Loucy (cell line): ENCODE data around the gene KATNAL2.

Experiments
- H2AFZ ChIP-seq: fragments of 200-600 bp; sonication (generic); 2 replicates; pipeline ENCODE4 v1.6.0; 2016; ENCODE audit warnings: antibody characterized with exemption, mild to moderate bottlenecking, low read length, moderate library complexity
- H3F3A ChIP-seq: fragments of 200-600 bp; 2 replicates; pipeline ENCODE4 v1.6.0; 2016; ENCODE audit warnings: antibody characterized with exemption, low read depth, mild to moderate bottlenecking
- H3K27me3 ChIP-seq: fragments of 200-600 bp; sonication (generic); 2 replicates; pipeline ENCODE4 v1.6.1; 2014; ENCODE audit warnings: low read length, mild to moderate bottlenecking; ENCODE audit not compliant: insufficient read depth, poor library complexity, severe bottlenecking
- H3K36me3 ChIP-seq: fragments of 200-600 bp; sonication (generic); 2 replicates; pipeline ENCODE4 v1.6.1; 2016; ENCODE audit warnings: low read length; ENCODE audit not compliant: insufficient read depth
- H3K4me1 ChIP-seq: fragments of 200-600 bp; sonication (generic); 2 replicates; pipeline ENCODE4 v1.5.1; 2014; ENCODE audit warnings: low read length, mild to moderate bottlenecking; ENCODE audit not compliant: insufficient read depth, poor library complexity, severe bottlenecking
- H3K4me2 ChIP-seq: fragments of 200-600 bp; sonication (generic); 2 replicates; pipeline ENCODE4 v1.6.0; 2014; ENCODE audit warnings: antibody characterized with exemption, low read length, low read depth, mild to moderate bottlenecking; ENCODE audit not compliant: poor library complexity, severe bottlenecking
- H3K4me3 ChIP-seq: fragments of 200-600 bp; sonication (generic); 2 replicates; pipeline ENCODE4 v1.5.1; 2014; ENCODE audit warnings: low read length, mild to moderate bottlenecking, mixed read lengths; ENCODE audit not compliant: poor library complexity, severe bottlenecking
- H3K79me2 ChIP-seq: fragments of 200-600 bp; sonication (generic); 2 replicates; pipeline ENCODE4 v1.6.1; 2014; ENCODE audit warnings: low read length; ENCODE audit not compliant: insufficient read depth
- H3K9ac ChIP-seq: fragments of 200-600 bp; sonication (generic); 2 replicates; pipeline ENCODE4 v1.6.0; 2014; ENCODE audit warnings: mild to moderate bottlenecking, low read depth, low read length, moderate library complexity; ENCODE audit not compliant: poor library complexity, severe bottlenecking
- H3K9me2 ChIP-seq: fragments of 200-600 bp; sonication (generic); replicated peaks from 2 replicates; pipeline ENCODE4 v1.6.1; 2016; ENCODE audit warnings: low read depth, low read length, mixed read lengths
- H3K9me3 ChIP-seq: fragments of 200-600 bp; sonication (generic); 2 replicates; pipeline ENCODE4 v1.6.1; 2014; ENCODE audit warnings: mild to moderate bottlenecking, antibody characterized with exemption, low read length, low read depth; ENCODE audit not compliant: insufficient read depth
- H4K20me1 ChIP-seq: fragments of 200-600 bp; sonication (generic); 2 replicates; pipeline ENCODE4 v1.6.0; 2014; ENCODE audit warnings: antibody characterized with exemption, low read length, mild to moderate bottlenecking; ENCODE audit not compliant: insufficient read depth, poor library complexity, severe bottlenecking
- CTCF ChIP-seq: fragments of 200-600 bp; sonication (generic); conservative IDR thresholded peaks from 2 replicates; pipeline ENCODE4 v1.5.1; 2014; ENCODE audit warnings: mild to moderate bottlenecking, antibody characterized with exemption, low read length
- EZH2phosphoT487 ChIP-seq: fragments of 200-600 bp; IDR thresholded peaks from 2 replicates; pipeline ENCODE4 v1.6.1; 2018; ENCODE audit warnings: antibody characterized with exemption, mild to moderate bottlenecking, moderate library complexity, borderline replicate concordance

Gene KATNAL2

DNA sequence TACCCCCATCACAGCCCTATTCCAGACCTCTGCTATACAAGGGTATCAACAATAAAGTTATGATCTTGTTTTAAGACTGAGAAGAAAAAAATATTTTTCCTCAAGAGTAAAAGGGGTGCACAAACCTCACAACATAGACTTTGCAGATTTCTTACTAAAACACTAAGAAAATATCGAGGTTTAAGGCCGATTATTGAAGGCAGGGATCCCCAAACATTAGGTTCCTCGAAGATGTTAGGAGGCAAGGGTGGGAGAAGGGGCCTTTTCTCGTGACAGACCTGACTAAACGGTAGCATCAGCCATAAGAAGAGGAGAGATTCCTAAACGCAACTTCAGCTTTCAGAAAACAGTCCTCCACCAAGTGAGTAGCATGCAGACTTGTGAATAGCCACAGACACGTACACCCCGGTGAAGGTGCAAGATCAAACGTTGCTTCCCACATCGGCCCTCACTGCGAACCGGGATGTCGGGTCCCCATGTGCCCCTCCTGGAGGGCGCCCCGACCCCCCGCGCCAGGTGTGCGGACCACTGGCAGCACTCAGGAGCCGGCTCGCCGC, 773 bp upstream of the KATNAL2 start:
- H3K4me3 ChIP-seq: peak overlapping the region; percentile 90
- H3K9me3 ChIP-seq: no peaks in the 10 kb centered on the region
- peaks cover 44% of the 10 kb centered on the region for H4K20me1 ChIP-seq
- H3K36me3 ChIP-seq: no peaks in the 10 kb centered on the region
- peak overlapping the region; percentile 97 for H3K9ac ChIP-seq
- H3K4me2 ChIP-seq: peak overlapping the region; percentile 86
- no peaks in the 10 kb centered on the region for H3K27me3 ChIP-seq
- H3K79me2 ChIP-seq: peaks cover 64% of the 10 kb centered on the region
- peak overlapping the region; percentile 77 for H2AFZ ChIP-seq
- 0 out of 2 replicates have a peak, but pooled peaks cover 3% of the 10 kb centered on the region for H3F3A ChIP-seq
- no peak for TF ChIP-seq EZH2phosphoT487
- TF ChIP-seq CTCF: no peak
- H3K9me2 ChIP-seq: no peaks in the 10 kb centered on the region
- peaks cover 59% of the 10 kb centered on the region for H3K4me1 ChIP-seq

DNA sequence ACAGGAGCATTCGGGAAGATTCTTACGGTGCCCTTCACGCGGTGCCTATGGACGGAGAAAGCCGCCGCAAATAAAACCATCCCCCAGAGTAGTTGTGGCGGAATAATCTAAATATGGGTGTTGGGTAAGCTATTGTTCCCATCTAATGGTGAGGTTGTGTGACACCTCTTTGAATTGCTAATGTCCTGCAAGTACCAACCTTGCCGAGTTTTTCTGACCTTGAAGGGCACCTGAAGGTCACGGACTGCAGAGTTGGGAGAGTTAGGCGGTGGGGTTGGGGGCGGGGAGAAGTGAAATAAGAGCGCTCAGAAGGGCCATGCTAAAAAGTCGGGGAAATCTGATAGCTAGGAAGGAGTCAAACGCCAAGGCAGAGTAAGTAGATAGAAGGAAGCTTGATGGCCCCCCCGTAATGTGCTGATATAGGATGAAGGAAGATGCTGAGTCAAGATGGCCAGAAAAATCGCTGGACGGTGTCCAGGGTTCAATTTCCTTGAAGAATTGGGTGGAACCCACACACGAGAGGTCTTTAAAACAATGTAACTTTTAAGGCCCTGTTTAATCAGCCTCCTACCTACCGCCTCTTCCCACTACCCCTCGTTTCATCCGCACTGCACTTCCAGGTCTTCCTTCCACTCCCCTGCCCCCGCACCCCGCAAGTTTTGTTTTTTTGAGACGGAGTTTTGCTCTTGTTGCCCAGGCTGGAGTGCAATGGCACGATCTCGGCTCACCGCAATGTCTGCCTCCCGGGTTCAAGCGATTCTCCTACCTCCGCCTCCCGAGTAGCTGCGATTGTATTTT, 600 bp downstream of the KATNAL2 start:
- Histone ChIP-seq H3K79me2 (peaks cover 50% of the 10 kb centered on the region), H3K4me1 (peaks cover 48% of the 10 kb centered on the region), H4K20me1 (peaks cover 36% of the 10 kb centered on the region)

GRCh38 chr18:46920067-46920466, 2.7 kb downstream of the KATNAL2 start:
- Histone ChIP-seq H3K36me3 (no peaks in the 10 kb centered on the region), H2AFZ (no peak overlapping the region), H3K9me2 (no peaks in the 10 kb centered on the region), H3K79me2 (peaks cover 29% of the 10 kb centered on the region), H3K27me3 (no peaks in the 10 kb centered on the region), H4K20me1 (peaks cover 16% of the 10 kb centered on the region), H3K9me3 (no peaks in the 10 kb centered on the region), H3F3A (0 out of 2 replicates have a peak, but pooled peaks cover 3% of the 10 kb centered on the region), H3K4me3 (no peak overlapping the region), H3K9ac (no peak overlapping the region), H3K4me1 (peaks cover 27% of the 10 kb centered on the region), H3K4me2 (no peak overlapping the region)
- TF ChIP-seq EZH2phosphoT487 (no peak), CTCF (no peak)

More for the DNA sequence above, 600 bp downstream of the KATNAL2 start:
- Histone ChIP-seq H3K9ac (peak overlapping the region; percentile 97), H3K4me2 (peak overlapping the region; percentile 86), H3K4me3 (peak overlapping the region; percentile 90), H3K27me3 (no peaks in the 10 kb centered on the region), H3K9me3 (no peaks in the 10 kb centered on the region), H3K9me2 (no peaks in the 10 kb centered on the region), H3K36me3 (no peaks in the 10 kb centered on the region), H3F3A (0 out of 2 replicates have a peak, but pooled peaks cover 3% of the 10 kb centered on the region), H2AFZ (peak overlapping the region; percentile 99)
- no peak for TF ChIP-seq CTCF
- TF ChIP-seq EZH2phosphoT487: no peak
